Activated B cell treated with CpG ODN at 0.5 μM for 24 hours (primary cell): ENCODE measurements around the gene B4GALNT2. TPM values are rescaled to one million over a fixed set of nuclear protein-coding genes. Genes with fewer than 3 reads are reported as not detected.
"Not testable (repeated sequence)": the region's sequence is repeated elsewhere in the genome, so short reads cannot be mapped to it uniquely, and the experiment has no call there.

Experiments used
- ATAC-seq: fragments of 200-7000 bp; cut with Tn5 transposase; one replicate; pipeline ENCODE4 v1.10.0; 2021; ENCODE audit warnings: low read depth, mild to moderate bottlenecking, moderate library complexity
- CTCF ChIA-PET: fragments of 350-600 bp; sonication (Branson Sonifier 250); formaldehyde crosslinking; loops from one replicate; lab custom pipeline; 2021; ENCODE audit warnings: antibody characterized with exemption; lab: Charles Lee
- POLR2A ChIA-PET: fragments of 350-600 bp; sonication (Branson Sonifier 250); formaldehyde crosslinking; loops from one replicate; lab custom pipeline; 2021; ENCODE audit warnings: antibody characterized with exemption; lab: Charles Lee
- DNase-seq: peaks from one replicate; pipeline ENCODE4 v3.0.0; 2022
- H3K27ac Mint-ChIP-seq: one replicate; pipeline ENCODE4 v1.8.0; 2020; ENCODE audit warnings: mixed read lengths
- H3K27me3 Mint-ChIP-seq: one replicate; pipeline ENCODE4 v1.8.0; 2021; ENCODE audit warnings: mixed read lengths
- H3K36me3 Mint-ChIP-seq: one replicate; pipeline ENCODE4 v1.8.0; 2021; ENCODE audit warnings: low read depth, mixed read lengths
- H3K4me1 Mint-ChIP-seq: one replicate; pipeline ENCODE4 v1.8.0; 2021; ENCODE audit warnings: mixed read lengths
- H3K4me3 Mint-ChIP-seq: one replicate; pipeline ENCODE4 v1.8.0; 2020; ENCODE audit warnings: mild to moderate bottlenecking, mixed read lengths
- H3K9me3 Mint-ChIP-seq: one replicate; pipeline ENCODE4 v1.8.0; 2020; ENCODE audit warnings: mixed read lengths
- CTCF ChIP-seq: fragments of 200-600 bp; IDR thresholded peaks from one replicate; pipeline ENCODE4 v1.8.0; 2022; ENCODE audit warnings: antibody characterized with exemption, mild to moderate bottlenecking
- intact Hi-C: fragments of 100-400 bp; cut with micrococcal nuclease; formaldehyde crosslinking; loops from one replicate; pipeline ENCODE4 v1.15.1; 2024
- total RNA-seq: library from RNA; stranded (reverse); gene quantifications from 2 replicates; pipeline ENCODE4 v1.2.3, GENCODE V29; 2022

Gene B4GALNT2
- total RNA-seq, 1 donor from 2014 or later: 0.09 TPM

- Mint-ChIP-seq H3K9me3 (no peaks in the 10 kb centered on the region), H3K4me1 (no peaks in the 10 kb centered on the region), H3K36me3 (no peaks in the 10 kb centered on the region), H3K4me3 (no peak overlapping the region), H3K27ac (no peak overlapping the region), H3K27me3 (peaks cover 39% of the 10 kb centered on the region)
- no peak for TF ChIP-seq CTCF
- POLR2A ChIA-PET: no interaction called here
- DNase-seq (no peak), ATAC-seq (no peak)
- CTCF ChIA-PET: no interaction called here
- intact Hi-C loops: no loop called here
Observed at GRCh38 chr17:49165143-49165542, 32.6 kb downstream of the B4GALNT2 start.

GRCh38 chr17:49168706-49169105, 36.1 kb downstream of the B4GALNT2 start:
- Mint-ChIP-seq H3K27me3 (peaks cover 59% of the 10 kb centered on the region), H3K27ac (no peak overlapping the region), H3K36me3 (no peaks in the 10 kb centered on the region), H3K4me1 (no peaks in the 10 kb centered on the region), H3K9me3 (peaks cover 11% of the 10 kb centered on the region), H3K4me3 (no peak overlapping the region)
- TF ChIP-seq CTCF: no peak
- ChIA-PET POLR2A (no interaction called here), CTCF (no interaction called here)
- DNase-seq: no peak
- ATAC-seq: no peak
- intact Hi-C loops: no loop called here

GRCh38 chr17:49170216-49170615, 37.6 kb downstream of the B4GALNT2 start:
- POLR2A ChIA-PET: no interaction called here
- Mint-ChIP-seq H3K4me3 (no peak overlapping the region), H3K27ac (no peak overlapping the region)

GRCh38 chr17:49170711-49171110, 38.1 kb downstream of the B4GALNT2 start:
- H3K4me3 Mint-ChIP-seq, ATAC-seq, intact Hi-C loops, DNase-seq, H3K27ac Mint-ChIP-seq, H3K4me1 Mint-ChIP-seq, H3K36me3 Mint-ChIP-seq: not testable (repeated sequence)
- CTCF ChIA-PET: interaction anchor here (1.2 kb wide), 2 partner anchors 9 to 10 kb away, joined by 3 read pairs; no protein-coding TSS in a partner anchor
- Mint-ChIP-seq H3K9me3 (peaks cover 26% of the 10 kb centered on the region), H3K27me3 (peaks cover 61% of the 10 kb centered on the region)
- POLR2A ChIA-PET: interaction anchor here (0.7 kb wide), 1 partner anchor 12 kb away, joined by 3 read pairs; no protein-coding TSS in a partner anchor

More at GRCh38 chr17:49170216-49170615, 37.6 kb downstream of the B4GALNT2 start:
- ATAC-seq (no peak), DNase-seq (no peak)
- Mint-ChIP-seq H3K36me3 (peaks cover 2% of the 10 kb centered on the region), H3K27me3 (peaks cover 59% of the 10 kb centered on the region), H3K4me1 (no peaks in the 10 kb centered on the region), H3K9me3 (peaks cover 22% of the 10 kb centered on the region)
- CTCF ChIA-PET: interaction anchor here (1.2 kb wide), 1 partner anchor 10 kb away, joined by 3 read pairs; no protein-coding TSS in a partner anchor
- intact Hi-C loops: no loop called here
- TF ChIP-seq CTCF: no peak

- H3K4me1 Mint-ChIP-seq, H3K36me3 Mint-ChIP-seq, DNase-seq, H3K27ac Mint-ChIP-seq, H3K4me3 Mint-ChIP-seq, ATAC-seq, intact Hi-C loops: not testable (repeated sequence)
- Mint-ChIP-seq H3K27me3 (peaks cover 25% of the 10 kb centered on the region), H3K9me3 (peaks cover 39% of the 10 kb centered on the region)
- ChIA-PET POLR2A (interaction anchor here (0.5 to 0.7 kb wide), 2 partner anchors 48 to 501 kb away, joined by 3 to 4 read pairs; no protein-coding TSS in a partner anchor), CTCF (interaction anchor here (9.0 kb wide), 1 partner anchor 51 kb away, joined by 197 read pairs; the partner anchor contains the start of gene PHOSPHO1)
Observed at GRCh38 chr17:49175978-49176377, 43.4 kb downstream of the B4GALNT2 start.

- POLR2A ChIA-PET: interaction anchor here (0.6 to 1.7 kb wide), 4 partner anchors 12 to 1448 kb away, joined by 3 to 8 read pairs (median 4); partner anchors contain the start of gene TBX21
- ATAC-seq (peak; percentile 52), DNase-seq (peak; percentile 58)
- Mint-ChIP-seq H3K27me3 (peaks cover 1% of the 10 kb centered on the region), H3K36me3 (peaks cover 4% of the 10 kb centered on the region), H3K4me1 (peaks cover 4% of the 10 kb centered on the region), H3K27ac (no peak overlapping the region), H3K4me3 (no peak overlapping the region), H3K9me3 (peaks cover 20% of the 10 kb centered on the region)
- intact Hi-C loops: loop anchor here (1.0 kb wide), 5 partner anchors 12 to 110 kb away; partner anchors contain the start of genes ABI3 and GNGT2
- CTCF ChIA-PET: interaction anchor here (0.6 to 9.0 kb wide), 19 partner anchors 8 to 376 kb away, joined by 3 to 197 read pairs (median 5); partner anchors contain the start of genes ABI3, GNGT2 and PHOSPHO1
- TF ChIP-seq CTCF: peak; percentile 54
Observed at GRCh38 chr17:49180303-49180702, 47.7 kb downstream of the B4GALNT2 start.
